Measurements from ENCODE around the gene C1QTNF12.
A peak's percentile ranks its signal among the peaks of the same experiment; 100 is the strongest.

Gene C1QTNF12

DNA sequence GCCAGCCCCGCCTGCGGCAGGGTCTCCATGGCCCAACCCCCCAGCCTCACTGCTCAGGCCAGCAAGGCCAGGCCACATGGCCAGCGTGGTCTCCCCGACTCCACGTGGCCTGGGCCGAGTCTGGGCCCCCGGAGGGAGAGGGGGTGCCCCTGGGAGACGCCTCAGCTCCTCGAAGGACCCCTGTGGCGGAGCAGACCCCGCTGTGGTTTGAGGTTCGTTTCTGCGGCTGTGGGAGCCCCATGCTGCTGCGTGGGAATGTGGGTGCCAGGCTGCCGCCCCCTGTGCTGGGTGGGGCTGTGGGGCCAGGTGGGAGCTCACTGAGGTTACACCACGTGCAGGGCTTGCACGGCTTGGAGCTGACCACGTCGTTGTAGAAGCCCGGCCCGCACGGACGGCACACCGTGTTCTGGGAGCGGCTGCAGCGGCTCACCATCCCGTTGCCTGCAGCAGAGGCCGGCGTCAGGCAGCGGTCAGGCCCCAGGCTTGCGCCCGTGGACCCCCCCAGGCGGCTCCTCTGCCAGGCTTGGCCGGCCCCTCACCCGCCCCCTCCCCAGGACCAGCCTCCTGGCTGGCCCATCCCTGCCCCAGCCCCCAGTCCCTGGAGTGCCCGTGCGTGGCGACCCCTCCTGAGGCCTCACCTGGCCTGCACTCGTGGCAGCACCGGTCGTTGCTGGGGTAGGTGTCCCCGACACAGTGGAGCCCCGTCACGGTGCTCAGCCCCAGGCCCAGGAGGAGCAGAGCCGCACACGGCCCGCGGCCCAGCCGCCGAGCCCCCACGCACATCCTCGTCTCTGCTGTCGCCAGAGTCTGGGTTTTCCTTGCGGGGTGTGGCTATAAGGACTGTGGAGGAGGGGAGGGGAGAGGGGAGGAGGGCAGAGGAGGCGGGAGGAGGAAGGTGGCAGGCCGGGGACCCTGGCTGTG lies 32.9 kb downstream of the C1QTNF12 start, which contains the start of gene TNFRSF4:
TSS of gene TNFRSF4 (minus strand) at position 809 of the 921 bp plus-strand sequence. CDS start at position 783, 26 bp downstream.
- no peak for DNase-seq (ENCODE audit: low spot score)

- DNase-seq (ENCODE audit: low spot score): peak; percentile 50
Observed at GRCh38 chr1:1212780-1213344, 33.7 kb downstream of the C1QTNF12 start.

- DNase-seq (ENCODE audit: low spot score): no peak
Observed at GRCh38 chr1:1211541-1212441, 34.7 kb downstream of the C1QTNF12 start.

DNA sequence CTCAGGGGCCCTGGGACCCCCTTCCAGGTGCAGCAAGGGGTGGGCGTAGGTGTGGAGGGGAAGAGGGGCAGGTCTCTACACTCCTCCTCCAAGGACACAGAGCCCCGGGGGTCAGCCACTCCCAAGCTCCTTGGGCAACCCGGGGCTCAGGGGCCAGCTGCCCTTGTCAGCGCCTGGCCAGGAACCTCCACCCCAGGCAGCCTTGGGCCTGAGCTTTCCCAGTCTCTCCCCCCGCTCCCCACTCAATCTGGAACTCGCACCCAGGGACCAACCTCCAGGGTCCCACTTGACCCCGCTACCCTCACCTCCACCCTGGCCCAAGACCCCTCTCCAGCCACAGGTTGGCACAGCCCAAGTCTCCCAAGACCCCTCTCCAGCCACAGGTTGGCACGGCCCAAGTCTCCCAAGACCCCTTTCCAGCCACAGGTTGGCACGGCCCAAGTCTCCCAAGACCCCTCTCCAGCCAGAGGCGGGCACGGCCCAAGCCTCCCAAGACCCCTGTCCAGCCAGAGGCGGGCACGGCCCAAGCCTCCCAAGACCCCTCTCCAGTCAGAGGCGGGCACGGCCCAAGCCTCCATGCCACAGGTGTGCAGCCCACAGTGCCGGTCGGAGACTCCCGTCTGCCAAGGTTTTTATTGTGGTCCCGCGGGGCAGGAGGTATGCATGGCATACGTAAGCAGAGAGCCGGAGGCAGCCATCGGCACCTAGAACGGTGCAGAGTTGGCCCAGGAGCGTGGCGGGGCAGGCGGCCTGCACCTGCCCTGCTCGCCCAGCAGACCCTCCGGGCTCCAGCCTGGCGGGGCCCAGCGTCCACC lies 35.6 kb downstream of the C1QTNF12 start:
- DNase-seq (ENCODE audit: low spot score): no peak

DNA sequence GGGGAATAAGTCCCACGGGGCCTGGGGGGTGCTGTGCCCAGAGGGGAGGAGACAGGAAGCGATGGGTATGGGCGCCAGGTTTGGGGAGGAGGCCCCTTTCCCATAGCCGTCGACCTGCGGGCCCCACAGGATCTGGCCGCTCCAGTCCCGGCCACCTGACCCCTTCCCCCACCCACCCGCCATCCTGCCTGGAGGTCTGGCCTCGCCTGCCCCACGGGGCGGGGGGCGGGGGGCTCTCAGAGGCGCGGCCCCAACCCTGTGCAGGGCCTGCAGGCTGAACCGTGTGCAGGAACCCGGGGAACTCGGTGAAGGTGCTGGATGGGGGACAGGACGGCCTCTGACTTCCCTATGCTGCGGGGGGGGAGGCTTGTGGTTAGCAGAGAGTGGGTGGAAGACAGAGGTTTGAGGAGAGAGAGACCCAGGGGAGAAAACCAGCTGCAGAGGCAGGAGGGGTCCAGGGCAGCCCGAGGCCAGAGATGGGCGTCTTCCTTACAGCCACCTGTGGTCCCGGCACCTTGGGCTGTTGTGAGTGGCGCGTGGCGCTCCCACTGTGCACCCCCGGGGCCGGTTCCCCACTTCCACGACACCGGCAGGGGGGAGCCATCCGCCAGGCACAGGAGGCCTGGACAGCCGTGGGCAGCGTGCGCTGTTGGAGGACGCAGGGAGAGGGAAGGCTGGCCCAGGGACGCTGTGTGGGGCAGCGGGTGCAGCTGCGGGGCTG lies 37.6 kb downstream of the C1QTNF12 start:
- DNase-seq (ENCODE audit: low spot score): no peak

DNA sequence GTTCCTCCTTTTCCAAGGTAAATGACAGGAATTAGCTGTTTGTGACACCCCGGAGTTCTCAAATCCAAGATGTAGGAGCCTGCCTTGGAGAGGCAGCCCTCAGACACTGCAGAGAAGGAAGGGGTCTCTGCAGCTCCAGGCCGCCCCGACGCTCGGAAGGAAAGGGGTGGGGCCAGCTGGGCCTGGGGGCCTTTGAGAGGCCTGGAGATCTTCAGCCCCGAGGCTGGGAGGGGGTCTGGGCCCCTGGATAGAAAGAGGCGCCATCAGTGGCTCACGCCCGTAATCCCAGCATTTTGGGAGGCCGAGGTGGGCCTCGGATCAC lies 39.0 kb downstream of the C1QTNF12 start:
- no peak for DNase-seq (ENCODE audit: low spot score)

DNA sequence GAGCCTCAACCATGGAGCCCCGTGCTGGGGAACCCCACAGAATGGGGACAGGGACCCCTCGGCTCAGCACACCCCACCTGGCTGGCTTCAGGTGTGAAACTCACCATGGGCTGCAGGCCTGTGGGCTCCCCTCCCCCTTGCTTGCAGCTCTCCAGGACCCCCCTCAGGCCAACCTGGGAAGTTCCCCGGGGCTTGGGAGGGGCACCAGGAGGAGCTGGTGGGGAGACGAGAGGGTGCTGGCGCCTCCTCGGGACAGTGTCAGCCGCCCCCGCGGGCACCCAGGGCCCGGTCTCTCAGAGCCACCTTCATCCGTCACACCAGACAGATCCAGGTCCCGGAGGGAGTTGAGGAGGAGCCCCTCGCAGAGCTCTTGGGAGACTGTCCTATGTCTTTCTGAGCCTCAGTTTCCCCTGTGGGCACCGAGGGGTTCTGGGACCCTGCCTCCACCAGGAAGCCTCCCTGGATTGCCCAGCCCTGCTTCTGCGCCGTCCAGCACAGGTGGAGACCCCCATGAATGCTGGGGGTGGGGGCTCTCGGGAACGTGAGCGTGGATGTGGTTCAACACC lies 39.5 kb downstream of the C1QTNF12 start:
- DNase-seq (ENCODE audit: low spot score): no peak

DNA sequence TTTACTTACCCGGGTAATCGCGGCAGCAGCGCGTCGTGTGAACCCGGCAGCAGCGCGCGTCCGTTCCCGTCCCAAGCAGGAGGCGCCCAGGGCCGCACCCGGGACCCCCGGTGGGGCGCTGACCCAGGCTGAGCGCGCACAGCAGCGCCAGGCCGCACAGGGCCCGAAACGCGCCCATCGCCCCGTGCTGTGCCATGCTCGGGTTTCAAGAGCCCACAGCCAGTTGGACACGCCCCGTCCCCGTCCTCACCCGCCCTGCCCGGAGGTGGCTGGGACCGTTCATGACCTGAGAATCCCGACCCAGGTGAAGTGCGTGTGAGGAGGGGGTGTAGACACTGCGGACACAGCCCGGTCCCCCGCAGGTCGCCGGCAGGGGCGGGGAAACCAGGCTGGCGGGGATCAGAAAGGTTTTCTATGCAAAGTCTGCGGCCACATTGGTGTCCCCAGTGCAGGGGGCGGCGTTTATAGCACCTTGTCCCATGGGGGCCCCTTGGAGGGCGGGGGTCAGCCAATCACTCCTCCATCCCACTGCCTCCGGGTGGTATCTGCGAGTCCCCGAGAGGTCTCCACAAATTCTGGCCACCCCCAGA lies 40.1 kb downstream of the C1QTNF12 start, which contains the start of gene TNFRSF18:
TSS of gene TNFRSF18 (minus strand) at position 217 of the 590 bp plus-strand sequence. CDS start at position 196, 21 bp downstream.
- no peak for DNase-seq (ENCODE audit: low spot score)

GRCh38 chr1:1205769-1206375 lies 40.6 kb downstream of the C1QTNF12 start:
- DNase-seq (ENCODE audit: low spot score): no peak

GRCh38 chr1:1204998-1205768 lies 41.3 kb downstream of the C1QTNF12 start:
- no peak for DNase-seq (ENCODE audit: low spot score)

DNA sequence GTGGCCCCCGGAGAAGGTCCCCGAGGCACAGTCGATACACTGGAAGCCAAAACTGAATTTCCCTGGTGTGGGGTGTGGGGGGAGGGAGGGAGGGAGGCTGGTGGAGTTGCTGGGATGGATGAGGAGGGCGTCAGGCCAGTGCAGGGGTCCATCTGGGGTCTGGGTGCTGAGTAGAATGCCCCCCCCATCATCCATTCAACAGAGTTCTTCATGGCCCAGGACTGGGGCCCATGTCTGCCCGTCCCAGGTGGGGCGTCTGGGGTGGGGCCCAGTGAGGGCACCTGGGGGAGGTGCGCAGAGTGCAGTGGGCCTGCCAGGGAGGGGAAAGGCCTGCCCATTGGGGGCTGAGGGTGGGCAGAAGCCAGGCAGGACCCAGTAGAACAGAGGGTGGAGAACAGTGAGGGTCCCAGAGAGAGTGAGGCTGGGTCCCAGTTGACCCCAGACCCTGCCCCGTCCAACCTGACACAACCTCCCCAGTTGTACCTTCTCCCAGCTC lies 42.0 kb downstream of the C1QTNF12 start:
- no peak for DNase-seq (ENCODE audit: low spot score)

DNA sequence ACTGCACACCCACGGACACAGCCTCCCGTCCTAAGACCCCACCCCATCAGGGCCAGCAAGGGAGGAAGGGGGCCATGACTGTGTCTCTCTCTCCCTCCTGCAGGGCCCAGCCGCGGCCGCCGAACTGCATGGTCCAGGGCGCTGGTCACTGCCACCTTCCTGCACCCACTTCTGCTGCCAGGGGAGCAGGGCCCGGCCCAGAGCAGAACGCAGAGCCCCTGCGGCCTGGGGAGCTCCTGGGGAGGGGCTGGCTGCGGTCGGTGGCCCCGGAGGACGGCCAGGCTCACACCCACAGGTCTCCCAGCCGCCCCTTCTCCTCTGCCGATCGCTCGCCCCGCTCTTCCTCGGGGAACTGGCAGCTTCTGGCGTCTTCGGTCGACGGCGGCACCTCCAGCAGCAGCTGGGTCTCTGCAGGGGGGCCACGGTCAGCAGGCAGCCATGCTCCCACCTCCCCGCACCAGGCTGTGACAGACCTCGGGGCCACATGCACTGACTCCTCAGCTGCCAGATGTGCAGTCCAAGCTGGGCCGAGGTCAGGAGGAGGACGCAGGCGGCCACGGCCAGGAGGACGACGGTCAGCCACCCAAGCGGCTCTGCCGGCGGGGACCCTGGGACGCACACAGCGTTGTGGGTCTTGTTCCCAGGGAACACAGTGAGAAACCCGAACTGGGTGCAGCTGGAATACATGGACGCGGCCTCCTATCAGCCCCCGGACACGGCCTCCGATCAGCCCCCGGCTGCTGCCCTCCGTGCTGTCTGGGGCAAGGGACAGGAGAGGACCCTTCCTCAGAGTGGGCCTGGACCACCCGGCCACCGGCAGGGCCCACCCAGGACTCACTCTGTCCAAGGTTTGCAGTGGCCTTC lies 42.7 kb downstream of the C1QTNF12 start:
- DNase-seq (ENCODE audit: low spot score): no peak

- DNase-seq (ENCODE audit: low spot score): no peak
Observed at GRCh38 chr1:1202831-1203560, 43.5 kb downstream of the C1QTNF12 start.

DNA sequence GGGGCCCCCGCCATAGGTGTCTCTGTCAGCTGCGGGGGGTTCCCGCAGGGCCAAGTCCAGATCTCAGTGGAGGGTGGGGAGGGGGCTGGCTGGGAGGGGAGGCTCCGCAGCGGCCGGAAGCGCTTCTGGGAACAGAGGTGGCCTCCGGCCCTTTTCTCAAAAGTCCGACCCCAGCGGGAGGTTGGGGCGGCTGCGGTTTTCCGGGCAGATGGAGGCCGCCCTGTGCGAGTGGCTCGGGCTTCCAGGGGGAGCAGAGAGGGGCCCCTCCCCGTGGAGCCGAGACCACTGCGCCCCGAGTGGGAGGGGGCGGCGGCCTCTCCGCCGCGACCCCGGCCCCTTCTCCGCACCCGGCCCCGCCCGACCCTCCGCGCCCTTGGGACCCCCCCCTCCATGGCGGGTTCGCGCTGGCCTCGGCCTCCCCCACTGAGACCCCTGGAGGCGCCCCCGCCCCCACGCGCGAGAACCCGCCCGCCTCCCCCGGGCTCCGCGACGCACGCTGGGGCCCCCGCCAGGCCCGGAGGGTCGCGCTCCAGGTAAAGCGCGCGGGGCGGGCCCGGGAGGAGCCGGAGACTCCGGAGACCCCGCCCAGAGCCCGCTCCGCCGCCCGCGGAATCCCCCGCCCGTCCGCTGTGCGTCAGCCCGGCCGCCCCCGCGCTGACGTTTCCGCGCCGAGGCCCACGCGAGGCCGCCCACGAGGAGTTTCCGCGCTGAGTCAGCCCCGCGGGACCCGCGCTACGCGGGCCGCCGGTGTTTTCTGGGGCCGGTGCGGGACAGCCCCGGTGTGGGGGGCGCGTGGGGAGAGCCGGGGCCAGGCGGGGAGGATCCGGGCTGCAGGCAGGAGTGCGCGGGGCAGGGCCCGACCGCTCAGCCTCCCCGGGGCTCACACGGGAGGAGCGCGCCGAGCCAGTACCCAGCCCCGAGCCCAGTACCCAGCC lies 45.4 kb downstream of the C1QTNF12 start:
- peak; percentile 52 for DNase-seq (ENCODE audit: low spot score)

GRCh38 chr1:1199961-1200875 lies 46.3 kb downstream of the C1QTNF12 start:
- DNase-seq (ENCODE audit: low spot score): no peak

All from activated CD4-positive, alpha-beta T cell treated with anti-CD3 and anti-CD28 coated beads, Interleukin-2, Interleukin-4, amounts not matched to agents 100 ng/mL and 50 ng/mL, durations not matched to agents 16 hours and 8 hours (primary cell).